OCI-LY7 (cell line): ENCODE data around the gene DNAJC1. TPM values are rescaled to one million over a fixed set of nuclear protein-coding genes. Genes with fewer than 3 reads are reported as not detected.

ENCODE experiments used
- BruUV-seq: library from RNA; stranded (reverse); fragments of 400-500 nt; replicated peaks from 2 replicates; lab custom pipeline; 2021; lab: Mats Ljungman, UMichigan
- CTCF ChIA-PET: fragments of 300-600 bp; sonication (Branson Sonifier 250); formaldehyde crosslinking; loops from one replicate; lab custom pipeline; 2022; ENCODE audit warnings: antibody characterized with exemption; ENCODE audit not compliant: unreplicated experiment; lab: Charles Lee
- POLR2A ChIA-PET: fragments of 300-600 bp; sonication (Branson Sonifier 250); formaldehyde crosslinking; loops from one replicate; lab custom pipeline; 2022; ENCODE audit warnings: antibody characterized with exemption; lab: Charles Lee
- DNase-seq: peaks from one replicate; pipeline ENCODE4 v3.0.0-alpha.2; 2015; ENCODE audit warnings: low spot score
- H2AFZ ChIP-seq: fragments of 200-600 bp; sonication (generic), shearing (Covaris generic); 2 replicates; pipeline ENCODE4 v1.6.1; 2014; ENCODE audit warnings: mild to moderate bottlenecking, antibody characterized with exemption, low read length, moderate library complexity
- H3K27ac ChIP-seq: fragments of 200-600 bp; sonication (generic); 2 replicates; pipeline ENCODE4 v1.5.1; 2014; ENCODE audit warnings: mixed run types, low read depth, mild to moderate bottlenecking, moderate library complexity, low read length, inconsistent platforms; ENCODE audit not compliant: poor library complexity, severe bottlenecking
- H3K36me3 ChIP-seq: fragments of 200-600 bp; sonication (generic); 2 replicates; pipeline ENCODE4 v1.6.1; 2014; ENCODE audit warnings: mild to moderate bottlenecking, antibody characterized with exemption, low read length, moderate library complexity, mixed read lengths; ENCODE audit not compliant: insufficient read depth
- H3K4me1 ChIP-seq: fragments of 200-600 bp; sonication (generic); 2 replicates; pipeline ENCODE4 v1.5.1; 2014; ENCODE audit warnings: mild to moderate bottlenecking, low read length; ENCODE audit not compliant: insufficient read depth, poor library complexity, severe bottlenecking
- H3K4me2 ChIP-seq: fragments of 200-600 bp; sonication (generic); 2 replicates; pipeline ENCODE4 v1.6.1; 2014; ENCODE audit warnings: mild to moderate bottlenecking, low read length
- H3K4me3 ChIP-seq: fragments of 200-600 bp; sonication (generic); 2 replicates; pipeline ENCODE4 v1.5.1; 2014; ENCODE audit warnings: mild to moderate bottlenecking, low read depth, low read length; ENCODE audit not compliant: poor library complexity, severe bottlenecking
- H3K79me2 ChIP-seq: fragments of 200-600 bp; sonication (generic); 2 replicates; pipeline ENCODE4 v1.6.1; 2016; ENCODE audit warnings: low read depth, mild to moderate bottlenecking, low read length, moderate library complexity, mixed read lengths; ENCODE audit not compliant: insufficient read depth
- H3K9me2 ChIP-seq: fragments of 200-600 bp; sonication (generic); 2 replicates; pipeline ENCODE4 v1.6.1; 2016; ENCODE audit warnings: mild to moderate bottlenecking, low read length, mixed read lengths; ENCODE audit not compliant: insufficient read depth
- H3K9me3 ChIP-seq: fragments of 200-600 bp; sonication (generic); 2 replicates; pipeline ENCODE4 v1.6.1; 2014; ENCODE audit warnings: mild to moderate bottlenecking, mixed run types, low read length, mixed read lengths
- H4K20me1 ChIP-seq: fragments of 200-600 bp; sonication (generic); 2 replicates; pipeline ENCODE4 v1.6.1; 2014; ENCODE audit warnings: mild to moderate bottlenecking, antibody characterized with exemption, low read length, moderate library complexity, mixed read lengths; ENCODE audit not compliant: insufficient read depth
- CTCF ChIP-seq: fragments of 200-600 bp; sonication (generic); conservative IDR thresholded peaks from 2 replicates; pipeline ENCODE4 v1.5.1; 2014; ENCODE audit warnings: mild to moderate bottlenecking, antibody characterized with exemption, low read length, moderate library complexity, mixed read lengths
- EZH2phosphoT487 ChIP-seq: fragments of 200-600 bp; sonication (generic); IDR thresholded peaks from 2 replicates; pipeline ENCODE4 v1.6.1; 2018; ENCODE audit warnings: low read depth, borderline replicate concordance, mild to moderate bottlenecking, mixed run types, antibody characterized with exemption, low read length, moderate library complexity, mixed read lengths
- intact Hi-C: fragments of 100-400 bp; cut with micrococcal nuclease; formaldehyde crosslinking; loops from one replicate; pipeline ENCODE4 v1.10.0; 2022; ENCODE audit not compliant: unreplicated experiment
- total RNA-seq, 2 experiments: library from RNA; depleted of rRNA in 1 of 2; stranded (reverse); fragments of >200 nt in 1 of 2; shearing (Covaris generic) in 1 of 2; gene quantifications; 2 replicates each; pipeline ENCODE4 v1.2.3, GENCODE V29; 2014 to 2022

DNAJC1 gene
- total RNA-seq, 2 experiments from 2014 or later = 7.1 to 16.9 TPM

DNA sequence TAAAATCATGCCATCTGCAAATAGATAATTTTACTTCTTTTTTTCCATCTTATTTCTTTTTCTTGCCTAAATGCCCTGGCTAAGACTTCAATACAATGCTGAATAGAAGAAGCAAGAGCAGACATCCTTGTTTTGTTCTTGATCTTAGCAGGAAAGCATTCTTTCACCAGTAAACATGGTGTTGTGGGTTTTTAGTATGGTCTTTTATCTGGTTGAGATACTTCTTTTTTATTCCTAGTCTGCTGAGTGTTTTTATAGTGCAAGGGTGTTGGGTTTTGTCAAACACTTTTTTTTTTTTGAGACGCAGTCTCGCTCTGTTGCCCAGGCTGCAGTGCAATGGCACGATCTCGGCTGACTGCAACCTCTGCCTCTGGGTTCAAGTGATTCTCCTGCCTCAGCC, 232.3 kb downstream of the DNAJC1 start:
- ChIA-PET CTCF (no interaction called here), POLR2A (no interaction called here)
- BruUV-seq = no TSS peak
- Histone ChIP-seq H3K36me3 (no peaks in the 10 kb centered on the region), H4K20me1 (no peaks in the 10 kb centered on the region), H3K9me3 (no peaks in the 10 kb centered on the region), H3K4me2 (no peak overlapping the region), H3K9me2 (0 out of 2 replicates have a peak, but pooled peaks cover 3% of the 10 kb centered on the region), H3K79me2 (no peaks in the 10 kb centered on the region), H3K4me1 (no peaks in the 10 kb centered on the region), H3K4me3 (no peak overlapping the region), H3K27ac (no peak overlapping the region), H2AFZ (no peak overlapping the region)
- no peak for DNase-seq
- TF ChIP-seq EZH2phosphoT487 = no peak
- no peak for TF ChIP-seq CTCF
- intact Hi-C loops = no loop called here

- Histone ChIP-seq H4K20me1 (no peaks in the 10 kb centered on the region), H3K4me3 (no peak overlapping the region), H3K4me2 (no peak overlapping the region), H2AFZ (no peak overlapping the region), H3K79me2 (no peaks in the 10 kb centered on the region), H3K9me2 (no peaks in the 10 kb centered on the region), H3K4me1 (no peaks in the 10 kb centered on the region), H3K27ac (no peak overlapping the region), H3K36me3 (no peaks in the 10 kb centered on the region), H3K9me3 (no peaks in the 10 kb centered on the region)
- intact Hi-C loops = no loop called here
- CTCF ChIA-PET = no interaction called here
- no peak for DNase-seq
- TF ChIP-seq EZH2phosphoT487 = no peak
- no peak for TF ChIP-seq CTCF
- no TSS peak for BruUV-seq
- POLR2A ChIA-PET = interaction anchor here (0.6 to 1.1 kb wide), 3 partner anchors 11 to 474 kb away, joined by 4 to 6 read pairs (median 4); no protein-coding TSS in a partner anchor
Measured at GRCh38 chr10:21769041-21769440, 234.5 kb downstream of the DNAJC1 start.

DNA sequence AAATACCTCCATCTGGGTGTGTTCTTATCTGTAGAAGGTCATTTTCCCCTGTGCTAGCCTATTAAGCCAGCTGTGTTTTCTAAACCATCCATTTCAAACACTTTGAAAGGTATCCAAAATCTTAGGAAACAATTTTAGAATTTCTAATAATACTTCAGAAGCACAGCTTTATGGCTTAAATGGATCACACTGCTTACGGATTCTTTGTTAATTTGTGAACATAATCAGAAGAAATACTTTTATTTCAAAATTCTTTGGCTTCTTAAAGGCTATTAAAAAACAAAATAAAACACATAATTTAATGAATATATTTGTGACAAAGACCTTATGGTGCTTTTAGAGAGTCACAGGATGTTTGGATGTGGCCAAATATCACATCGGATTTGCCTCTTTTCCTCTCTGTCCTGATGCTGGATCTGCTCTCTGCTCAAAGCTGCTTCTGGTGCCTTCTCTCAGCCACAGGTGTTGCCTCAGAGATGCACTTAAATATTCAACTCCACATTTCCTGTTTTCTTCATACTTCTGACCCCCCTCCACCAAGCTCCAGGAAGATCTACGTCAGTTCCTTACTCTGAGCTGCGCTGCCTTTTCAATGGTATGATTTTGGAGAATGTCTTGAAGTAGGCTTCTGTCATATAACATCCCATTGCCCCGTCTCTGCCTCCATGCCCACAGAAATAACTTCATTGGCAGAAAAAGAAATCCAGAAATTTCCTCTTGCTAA, 238.9 kb downstream of the DNAJC1 start:
- intact Hi-C loops = no loop called here
- BruUV-seq = no TSS peak
- Histone ChIP-seq H4K20me1 (no peaks in the 10 kb centered on the region), H3K4me2 (no peak overlapping the region), H3K27ac (no peak overlapping the region), H3K9me3 (no peaks in the 10 kb centered on the region), H2AFZ (no peak overlapping the region), H3K36me3 (no peaks in the 10 kb centered on the region), H3K9me2 (no peaks in the 10 kb centered on the region), H3K4me1 (no peaks in the 10 kb centered on the region), H3K4me3 (no peak overlapping the region), H3K79me2 (no peaks in the 10 kb centered on the region)
- DNase-seq = no peak
- CTCF ChIA-PET = no interaction called here
- POLR2A ChIA-PET = interaction anchor here (0.8 kb wide), 1 partner anchor 68 kb away, joined by 4 read pairs; no protein-coding TSS in a partner anchor
- no peak for TF ChIP-seq CTCF
- no peak for TF ChIP-seq EZH2phosphoT487
